PFSK-1 (cell line): ENCODE measurements around the gene LTBP1.

ENCODE experiments used
- FOXP2 ChIP-seq: optimal IDR thresholded peaks from 2 replicates; pipeline ENCODE3; 2011; ENCODE audit warnings: borderline replicate concordance, control low read depth, inconsistent platforms; ENCODE audit not compliant: insufficient read depth; ENCODE audit errors: extremely low read length, extremely low read depth
- POLR2AphosphoS5 ChIP-seq: IDR thresholded peaks from 2 replicates; pipeline ENCODE4 v1.6.1; 2012; ENCODE audit warnings: low read depth, mild to moderate bottlenecking, control low read depth, low read length, moderate library complexity
- REST ChIP-seq, 2 experiments: IDR thresholded peaks; 2 replicates each; pipeline versions ENCODE4 v1.6.1 to v1.8.0; 2011 to 2012; ENCODE audit warnings: low read depth in 2 of 2, low read length in 2 of 2, control low read depth in 1 of 2, inconsistent platforms in 1 of 2, mild to moderate bottlenecking in 1 of 2, moderate library complexity in 1 of 2; ENCODE audit not compliant: insufficient read depth in 1 of 2
- SIN3A ChIP-seq: IDR thresholded peaks from 2 replicates; pipeline ENCODE4 v1.6.1; 2012; ENCODE audit warnings: mild to moderate bottlenecking, low read length, moderate library complexity, borderline replicate concordance; ENCODE audit not compliant: insufficient read depth
- TAF1 ChIP-seq: IDR thresholded peaks from 2 replicates; pipeline ENCODE4 v1.6.1; 2012; ENCODE audit warnings: low read length, control low read depth, borderline replicate concordance; ENCODE audit not compliant: insufficient read depth

Gene LTBP1

GRCh38 chr2:33230842-33231241 lies 284.1 kb downstream of the LTBP1 start:
- no peak for TF ChIP-seq TAF1
- no peak for TF ChIP-seq POLR2AphosphoS5
- TF ChIP-seq FOXP2 = no peak
- no peak for TF ChIP-seq REST (IDR thresholded peaks at IDR 0.05; ENCODE audit: insufficient read depth in 1 of 2, low read depth in 2 of 2, low read length in 2 of 2)
- TF ChIP-seq SIN3A = no peak

GRCh38 chr2:33236482-33237385 lies 290.0 kb downstream of the LTBP1 start:
- TF ChIP-seq SIN3A = no peak
- TF ChIP-seq FOXP2 = no peak
- no peak for TF ChIP-seq REST (IDR thresholded peaks at IDR 0.05; ENCODE audit: insufficient read depth in 1 of 2, low read depth in 2 of 2, low read length in 2 of 2)
- TF ChIP-seq POLR2AphosphoS5 = no peak
- no peak for TF ChIP-seq TAF1

- no peak for TF ChIP-seq TAF1
- TF ChIP-seq POLR2AphosphoS5 = no peak
- no peak for TF ChIP-seq SIN3A
- no peak for TF ChIP-seq FOXP2
- TF ChIP-seq REST (IDR thresholded peaks at IDR 0.05; ENCODE audit: insufficient read depth in 1 of 2, low read depth in 2 of 2, low read length in 2 of 2) = no peak
Measured at GRCh38 chr2:33238111-33238510, 291.4 kb downstream of the LTBP1 start.

GRCh38 chr2:33240178-33240577 lies 293.4 kb downstream of the LTBP1 start:
- TF ChIP-seq POLR2AphosphoS5 = no peak
- no peak for TF ChIP-seq REST (IDR thresholded peaks at IDR 0.05; ENCODE audit: insufficient read depth in 1 of 2, low read depth in 2 of 2, low read length in 2 of 2)
- TF ChIP-seq TAF1 = no peak
- TF ChIP-seq FOXP2 = no peak
- no peak for TF ChIP-seq SIN3A
